ENCODE results near the gene DNAJC8. TPM values are rescaled to one million over a fixed set of nuclear protein-coding genes. Genes with fewer than 3 reads are reported as not detected.

DNAJC8 gene
- total RNA-seq, 4 donors from 2014 or later, result 77.7 to 83.1 (median 79.9) TPM

DNA sequence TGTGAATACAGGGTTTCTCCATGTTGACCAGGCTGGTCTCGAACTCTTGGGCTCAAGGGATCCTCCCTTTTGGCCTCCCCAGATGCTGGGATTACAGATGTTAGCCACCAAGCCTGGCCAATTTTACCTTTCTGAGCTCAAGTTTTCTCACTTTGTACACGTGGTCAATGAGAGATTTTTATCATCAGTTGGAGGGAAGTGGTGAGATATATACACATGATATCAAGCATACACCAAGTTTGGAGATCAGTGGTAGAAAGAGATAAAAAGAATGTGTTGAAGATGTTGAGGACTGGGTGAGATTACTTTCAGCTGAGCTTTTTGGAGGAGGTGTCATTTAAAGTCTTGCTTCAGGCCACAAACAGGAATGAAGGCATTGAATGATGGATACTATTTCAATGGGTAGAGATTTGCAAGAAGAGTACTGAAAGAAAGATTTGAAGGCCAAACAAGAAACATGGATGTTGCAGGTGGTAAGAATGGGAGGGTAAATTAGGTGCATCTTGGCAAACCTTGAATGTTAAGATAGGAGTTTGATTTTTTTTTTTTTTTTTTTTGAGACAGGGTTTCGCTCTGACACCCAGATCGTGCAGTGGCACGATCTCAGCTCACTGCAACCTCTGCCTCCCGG, 23.5 kb upstream of the DNAJC8 start:
- TF ChIP-seq CTCF (IDR thresholded peaks at IDR 0.05) (no peak), POLR2A (IDR thresholded peaks at IDR 0.05) (no peak), EP300 (IDR thresholded peaks at IDR 0.05) (no peak)
- H3K9me3 ChIP-seq, result no peaks in the 10 kb centered on the region
- no peak overlapping the region for H3K27ac ChIP-seq
- peaks cover 0 to 20% (median 16%) of the 10 kb centered on the region in 4 donors for H3K4me1 ChIP-seq
- 77 to 78% methylated on average over 6 of the region's 6 CpGs for WGBS, 2 donors
- DNase-seq (ENCODE audit: low spot score in 2 of 2), result no peak
- H3K4me3 ChIP-seq, result no peak overlapping the region
- H3K27me3 ChIP-seq, result no peaks in the 10 kb centered on the region
- H3K36me3 ChIP-seq, result no peaks in the 10 kb centered on the region

GRCh38 chr1:28249866-28250295, 17.1 kb upstream of the DNAJC8 start:
- Histone ChIP-seq H3K27ac (no peak overlapping the region), H3K27me3 (no peaks in the 10 kb centered on the region), H3K4me1 (peaks cover 0 to 54% (median 20%) of the 10 kb centered on the region in 4 donors), H3K4me3 (no peak overlapping the region), H3K36me3 (no peaks in the 10 kb centered on the region), H3K9me3 (no peaks in the 10 kb centered on the region)
- 62 to 73% methylated on average over 4 of the region's 4 CpGs for WGBS, 2 donors
- no peak for DNase-seq (ENCODE audit: low spot score in 2 of 2)
- TF ChIP-seq CTCF (IDR thresholded peaks at IDR 0.05), result no peak
- no peak for TF ChIP-seq POLR2A (IDR thresholded peaks at IDR 0.05)

- Histone ChIP-seq H3K9me3 (no peaks in the 10 kb centered on the region), H3K4me3 (no peak overlapping the region), H3K27me3 (no peaks in the 10 kb centered on the region), H3K36me3 (no peaks in the 10 kb centered on the region), H3K4me1 (peaks cover 0 to 54% (median 20%) of the 10 kb centered on the region in 4 donors), H3K27ac (peak overlapping the region in 3 of 4 donors; percentile 84 to 93 (median 85))
- TF ChIP-seq EP300 (IDR thresholded peaks at IDR 0.05) (peak in 1 of 2 donors; percentile 38), CTCF (IDR thresholded peaks at IDR 0.05) (no peak)
- WGBS, 2 donors, result 23 to 28% methylated on average over 3 of the region's 3 CpGs
- no peak for DNase-seq (ENCODE audit: low spot score in 2 of 2)
Measured at GRCh38 chr1:28249013-28249865, 16.4 kb upstream of the DNAJC8 start.

- Histone ChIP-seq H3K27ac (peak overlapping the region; percentile 84 to 93 (median 85)), H3K9me3 (no peaks in the 10 kb centered on the region), H3K27me3 (no peaks in the 10 kb centered on the region), H3K4me3 (no peak overlapping the region), H3K36me3 (no peaks in the 10 kb centered on the region), H3K4me1 (peaks cover 0 to 54% (median 22%) of the 10 kb centered on the region in 4 donors)
- TF ChIP-seq POLR2A (IDR thresholded peaks at IDR 0.05) (no peak), EP300 (IDR thresholded peaks at IDR 0.05) (peak in 1 of 2 donors; percentile 18), CTCF (IDR thresholded peaks at IDR 0.05) (peak; percentile 82 to 95 (median 90))
- peak; percentile 77 to 95 for DNase-seq (ENCODE audit: low spot score in 2 of 2)
- WGBS, 2 donors, result 3 to 5% methylated on average over 12 of the region's 12 CpGs
Measured at GRCh38 chr1:28248273-28249012, 15.6 kb upstream of the DNAJC8 start.

Data from tibial nerve (tissue), 4 donors.